Retina (tissue), 1 donor: ENCODE data around the gene KBTBD13.
"Not testable (repeated sequence)": the region's sequence is repeated elsewhere in the genome, so short reads cannot be mapped to it uniquely, and the experiment has no call there.

Experiments used
- DNase-seq: peaks from one replicate; pipeline ENCODE4 v3.0.0-alpha.2; 2016

Gene KBTBD13

DNA sequence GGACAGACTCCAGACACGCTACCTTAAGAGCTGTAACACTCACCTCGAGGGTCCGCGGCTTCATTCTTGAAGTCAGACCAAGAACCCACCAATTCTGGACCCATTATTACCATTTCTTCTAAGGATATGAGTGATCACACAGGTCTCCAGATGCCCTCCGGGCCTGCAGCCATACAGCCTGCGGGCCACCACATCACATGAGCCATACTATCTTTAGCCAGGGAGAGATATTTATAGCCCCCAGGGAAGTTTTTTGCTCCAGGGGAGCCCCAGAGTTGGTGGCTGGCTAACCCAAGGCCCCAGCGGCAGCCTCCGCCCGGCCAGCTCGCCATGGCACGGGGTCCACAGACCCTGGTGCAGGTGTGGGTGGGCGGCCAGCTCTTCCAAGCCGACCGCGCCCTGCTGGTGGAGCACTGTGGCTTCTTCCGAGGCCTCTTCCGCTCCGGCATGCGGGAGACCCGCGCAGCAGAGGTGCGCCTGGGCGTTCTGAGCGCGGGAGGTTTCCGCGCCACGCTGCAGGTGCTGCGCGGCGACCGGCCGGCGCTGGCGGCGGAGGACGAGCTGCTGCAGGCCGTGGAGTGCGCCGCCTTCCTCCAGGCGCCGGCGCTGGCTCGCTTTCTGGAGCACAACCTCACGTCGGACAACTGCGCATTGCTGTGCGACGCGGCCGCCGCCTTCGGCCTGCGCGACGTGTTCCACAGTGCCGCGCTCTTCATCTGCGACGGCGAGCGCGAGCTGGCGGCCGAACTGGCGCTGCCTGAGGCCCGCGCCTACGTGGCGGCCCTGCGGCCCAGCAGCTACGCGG lies at the start of gene KBTBD13:
Gene KBTBD13 (plus strand): TSS at position 261 of the 805 bp plus-strand sequence. CDS start 70 bp downstream, at position 331.
- no peak for DNase-seq

DNA sequence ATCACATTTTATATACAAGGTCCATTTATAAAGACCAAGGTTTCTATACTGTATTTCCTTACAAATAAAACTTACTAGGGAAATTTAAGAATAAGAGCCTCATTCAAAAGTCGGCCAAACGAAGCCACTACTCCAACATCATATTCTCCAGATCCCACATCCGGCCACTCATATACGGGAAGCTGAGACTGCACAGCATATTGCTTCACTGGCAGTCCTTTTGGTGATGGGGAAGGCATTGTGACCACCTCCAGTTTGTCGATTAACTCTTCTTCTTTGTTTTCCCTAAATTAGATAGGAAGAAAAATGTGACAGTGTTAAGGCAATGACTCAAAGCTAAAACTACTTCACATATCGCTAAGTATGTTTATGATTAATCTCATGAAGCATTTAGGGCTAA lies 49.8 kb upstream of the KBTBD13 start:
- DNase-seq: no peak

DNA sequence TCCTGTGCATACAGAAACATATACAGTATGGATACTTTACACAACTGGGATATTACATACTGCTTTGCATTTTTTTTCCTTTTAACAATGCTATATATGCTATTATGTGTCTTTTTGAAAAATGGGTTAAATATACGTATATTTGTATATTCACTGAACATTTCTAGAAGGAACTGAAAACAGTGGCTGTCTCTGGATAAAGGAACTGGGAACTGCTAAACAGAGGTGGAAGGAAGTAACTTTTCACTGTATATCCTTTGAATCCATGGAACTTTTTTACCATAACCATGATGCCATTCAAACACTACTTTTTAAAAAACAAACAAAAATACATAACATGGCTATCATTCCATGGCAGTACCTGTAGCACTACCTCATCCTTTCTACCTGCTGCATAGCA lies 49.0 kb upstream of the KBTBD13 start:
- no peak for DNase-seq

DNA sequence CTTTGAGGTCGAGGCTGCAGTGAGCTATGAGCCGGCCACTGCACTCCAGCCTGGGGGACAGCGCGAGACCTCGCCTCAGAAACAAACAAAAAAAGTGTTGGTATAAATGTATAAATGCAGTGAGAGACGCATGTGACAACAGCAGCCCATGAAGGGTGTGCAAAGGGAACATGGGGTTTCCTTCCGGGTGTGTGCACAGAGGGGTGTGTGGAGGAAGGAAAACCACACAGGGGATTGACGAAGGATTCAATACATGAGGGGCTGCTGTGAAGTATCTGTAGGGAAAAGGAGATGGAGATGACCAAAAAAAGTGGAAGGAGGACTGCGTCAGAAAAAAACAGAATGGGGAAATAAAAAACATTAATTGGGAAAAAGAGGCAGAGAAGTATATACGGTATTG lies 48.2 kb upstream of the KBTBD13 start:
- no peak for DNase-seq

DNA sequence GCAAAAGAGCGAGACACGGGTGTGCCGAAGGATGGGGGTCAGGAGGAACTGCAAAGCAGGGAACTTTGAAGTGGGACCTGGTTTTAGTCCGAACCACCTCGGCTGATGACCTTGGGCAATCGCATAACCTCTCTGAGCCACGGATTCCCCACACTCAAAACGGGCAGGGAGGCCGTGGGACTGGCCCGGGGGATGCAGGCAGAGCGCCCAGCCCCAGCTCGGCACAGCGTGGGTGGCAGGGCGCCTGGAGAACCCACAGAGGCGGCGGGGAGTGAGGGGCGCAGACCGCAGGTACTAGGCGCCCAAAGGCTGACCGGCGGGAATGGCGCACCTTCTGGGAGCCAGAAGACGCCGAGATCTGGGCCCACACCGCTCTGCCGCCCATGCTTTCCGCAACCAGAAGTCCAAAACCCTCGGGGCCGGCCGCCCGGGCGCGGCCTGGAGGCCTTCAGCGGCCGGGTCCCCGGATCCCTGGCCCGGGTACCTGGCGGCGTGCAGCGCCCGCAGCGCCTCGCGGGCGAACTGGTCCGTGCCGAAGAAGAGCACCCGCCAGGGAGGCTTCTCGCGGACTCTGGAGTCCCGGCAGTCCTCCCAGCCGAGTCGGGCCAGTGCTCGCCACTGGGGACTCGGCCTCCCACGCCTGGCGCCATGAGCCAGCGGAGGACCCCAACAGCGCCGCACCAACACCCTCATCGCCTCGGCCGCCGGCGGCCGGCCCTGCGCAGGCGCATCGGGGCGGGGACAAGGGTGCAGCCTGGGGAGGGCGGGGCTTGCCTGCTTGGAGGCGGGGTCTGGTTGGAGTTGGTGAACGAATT lies 47.4 kb upstream of the KBTBD13 start, which contains the start of gene MTFMT:
Gene MTFMT (minus strand): TSS at position 719 of the 815 bp plus-strand sequence. CDS start 26 bp downstream, at position 693.
- peak; percentile 92 for DNase-seq

DNA sequence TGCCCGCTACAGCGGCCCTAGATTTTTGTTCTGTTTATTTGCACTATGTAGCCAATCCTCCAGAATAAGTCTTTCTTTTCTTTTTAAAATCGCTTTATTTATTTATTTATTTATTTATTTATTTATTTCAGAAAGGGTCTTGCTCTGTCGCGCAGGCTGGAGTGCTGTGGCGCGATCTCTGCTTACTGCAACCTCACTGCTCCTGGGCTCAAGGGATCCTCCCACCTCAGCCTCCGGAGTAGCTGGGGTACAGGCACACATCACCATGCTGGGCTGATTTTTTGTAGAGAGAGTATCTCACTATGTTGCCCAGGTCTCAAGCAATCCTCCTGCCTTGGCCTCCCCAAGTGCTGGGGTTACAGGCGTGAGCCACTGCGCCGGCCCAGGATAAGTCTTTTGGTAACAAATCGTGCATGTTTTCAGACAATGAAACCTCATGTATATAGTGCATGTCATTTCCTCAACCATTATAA lies 46.8 kb upstream of the KBTBD13 start:
- no peak for DNase-seq

DNA sequence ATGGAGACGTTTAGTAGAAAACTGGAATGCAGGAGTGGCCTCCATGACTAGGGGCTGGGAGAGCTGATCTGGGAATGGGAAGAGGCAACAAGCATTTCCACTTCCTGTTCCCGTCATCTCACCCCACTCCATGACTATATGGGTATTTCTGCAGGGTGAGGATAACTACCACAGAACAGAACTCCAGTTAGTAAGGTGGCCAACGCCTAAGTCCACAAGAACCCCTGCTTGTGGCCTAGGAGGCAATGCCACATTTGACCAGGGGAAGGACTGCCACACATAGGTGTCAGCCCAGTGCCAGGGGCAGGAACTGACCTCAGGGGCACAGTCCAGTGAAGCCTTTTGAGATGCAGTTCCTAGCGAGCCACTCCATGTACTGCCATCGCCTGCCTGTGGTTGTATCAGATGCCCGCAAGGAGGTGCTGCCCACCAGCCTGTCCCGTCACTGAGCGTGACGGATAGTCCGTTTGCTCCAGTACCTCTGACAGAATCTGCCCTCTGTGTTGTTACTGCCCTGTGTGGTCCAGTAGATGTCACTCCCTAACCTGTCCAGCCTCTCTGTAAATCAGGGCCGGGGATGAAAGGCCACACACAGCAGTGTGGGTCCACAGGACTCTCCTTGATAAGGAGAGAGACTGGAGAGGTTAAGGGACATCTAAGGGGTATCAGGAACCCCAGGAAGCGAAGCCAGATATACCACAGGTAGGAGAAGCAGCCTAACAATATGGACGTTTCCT lies 43.6 kb upstream of the KBTBD13 start:
- DNase-seq: peak; percentile 74

DNA sequence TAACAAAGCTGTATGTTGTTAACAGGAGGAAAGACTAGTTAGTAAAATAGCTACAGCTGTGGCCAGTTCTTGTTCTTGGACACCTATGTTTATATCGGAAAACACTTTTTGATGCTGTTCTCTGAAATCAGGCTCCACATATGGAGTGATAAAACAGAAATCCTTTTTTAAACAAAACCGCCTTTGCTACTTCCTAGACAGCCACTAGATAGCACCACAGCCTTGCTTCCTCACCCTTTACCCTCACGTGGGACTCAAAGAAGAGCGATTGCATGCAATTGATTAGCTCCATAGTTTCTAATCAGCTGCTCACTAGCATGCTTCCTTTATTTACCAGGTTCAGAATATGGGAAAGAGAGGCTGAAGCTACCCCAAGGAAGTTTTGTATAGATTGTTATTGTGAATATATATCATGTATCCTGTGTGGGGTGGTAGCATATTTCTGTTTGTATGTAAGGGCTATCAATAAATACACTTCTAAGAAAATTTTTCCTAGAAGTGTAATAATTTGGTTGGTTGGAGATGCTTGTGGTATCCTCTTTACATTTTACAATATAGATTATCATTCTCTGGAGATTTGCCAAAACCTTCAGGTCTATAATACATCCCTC lies 42.8 kb upstream of the KBTBD13 start:
- peak; percentile 48 for DNase-seq

DNA sequence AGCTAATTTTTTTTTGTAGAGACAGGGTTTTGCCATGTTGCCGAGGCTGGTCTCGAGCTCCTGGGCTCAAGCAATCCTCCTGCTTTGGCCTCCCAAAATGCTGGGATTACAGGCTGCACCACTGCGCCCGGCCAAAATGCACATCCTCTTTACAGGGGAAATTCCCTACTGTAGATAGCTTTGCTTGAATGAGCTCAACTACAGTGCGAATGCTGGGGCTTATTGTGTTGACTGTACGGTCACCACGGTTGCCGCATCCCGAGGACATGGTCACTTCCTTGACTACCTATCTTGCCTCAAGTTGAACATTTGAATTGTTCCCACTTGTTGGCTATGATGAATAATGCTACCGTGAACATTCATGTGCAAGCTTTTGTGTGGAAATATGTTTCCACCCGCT lies 41.8 kb upstream of the KBTBD13 start:
- no peak for DNase-seq

DNA sequence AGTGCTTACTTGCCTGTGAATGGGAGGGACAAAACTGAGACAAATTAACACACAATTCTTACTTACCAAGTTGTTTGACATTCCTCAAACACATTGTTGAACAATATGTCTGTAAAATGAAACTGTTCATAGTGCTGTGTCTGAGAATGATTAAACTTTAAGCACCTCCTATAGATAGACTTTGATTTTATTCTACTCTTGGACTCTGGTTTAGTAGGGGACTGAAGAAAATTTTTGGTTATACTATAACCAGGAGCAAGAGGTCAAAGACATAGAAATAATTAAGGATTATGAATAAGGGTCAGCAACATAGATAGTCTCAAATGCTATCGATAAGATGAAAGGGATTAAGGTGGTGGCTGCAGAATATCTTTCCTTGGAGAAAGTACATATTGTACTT lies 39.2 kb upstream of the KBTBD13 start:
- no peak for DNase-seq

DNA sequence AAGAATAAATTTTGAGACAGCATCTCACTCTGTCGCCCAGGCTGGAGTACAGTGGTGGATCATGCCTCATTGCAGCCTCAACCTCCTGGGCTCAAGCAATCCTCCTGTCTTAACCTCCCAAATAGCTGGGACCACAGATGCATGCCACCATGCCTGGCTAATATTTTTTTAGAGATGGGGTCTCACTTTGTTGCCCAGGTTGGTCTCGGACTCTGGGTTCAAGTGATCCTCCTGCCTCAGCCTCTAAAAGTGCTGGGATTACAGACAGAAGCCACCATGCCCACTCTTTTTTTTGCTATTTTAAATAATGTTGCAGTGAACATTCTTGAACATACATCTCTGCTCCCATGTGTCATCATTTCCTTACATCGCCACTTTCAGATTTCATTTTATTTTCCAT lies 38.1 kb upstream of the KBTBD13 start:
- DNase-seq: no peak

DNA sequence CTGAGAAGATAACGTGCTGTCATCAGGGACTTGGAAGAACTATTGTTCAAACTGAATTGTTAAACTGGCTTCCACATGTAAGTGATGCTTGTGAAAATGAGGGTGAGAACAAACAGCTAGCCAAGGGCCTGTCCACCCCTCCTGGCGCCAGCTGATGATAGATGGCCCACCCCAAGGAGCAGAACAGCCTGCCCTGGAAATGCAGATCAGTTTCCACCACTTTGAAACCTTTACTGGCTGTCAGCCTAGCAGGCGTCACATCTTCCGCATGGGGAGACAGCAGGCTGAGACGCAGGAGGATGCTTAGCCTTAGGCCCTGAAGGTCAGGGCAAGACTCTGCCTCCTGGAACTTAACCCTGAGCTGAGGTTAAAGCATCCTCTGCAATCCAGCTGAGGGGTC lies 37.7 kb upstream of the KBTBD13 start:
- peak; percentile 26 for DNase-seq

DNA sequence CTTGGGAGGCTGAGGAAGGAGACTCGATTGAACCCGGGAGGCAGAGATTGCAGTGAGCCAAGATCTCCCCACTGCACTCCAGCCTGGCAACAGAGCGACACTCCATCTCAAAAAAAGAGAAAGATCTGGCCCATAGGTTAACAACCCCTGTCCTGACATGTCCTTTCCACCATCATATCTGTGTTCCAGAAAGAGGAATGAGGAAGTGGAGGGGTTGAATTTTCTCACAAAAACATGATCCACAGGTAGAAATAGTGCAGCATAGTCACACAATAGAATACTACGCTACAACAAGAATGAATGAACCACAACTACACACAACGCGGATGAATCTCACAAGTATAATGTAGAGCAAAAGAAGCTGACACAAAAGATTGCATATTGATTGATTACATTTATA lies 36.1 kb upstream of the KBTBD13 start:
- no peak for DNase-seq

DNA sequence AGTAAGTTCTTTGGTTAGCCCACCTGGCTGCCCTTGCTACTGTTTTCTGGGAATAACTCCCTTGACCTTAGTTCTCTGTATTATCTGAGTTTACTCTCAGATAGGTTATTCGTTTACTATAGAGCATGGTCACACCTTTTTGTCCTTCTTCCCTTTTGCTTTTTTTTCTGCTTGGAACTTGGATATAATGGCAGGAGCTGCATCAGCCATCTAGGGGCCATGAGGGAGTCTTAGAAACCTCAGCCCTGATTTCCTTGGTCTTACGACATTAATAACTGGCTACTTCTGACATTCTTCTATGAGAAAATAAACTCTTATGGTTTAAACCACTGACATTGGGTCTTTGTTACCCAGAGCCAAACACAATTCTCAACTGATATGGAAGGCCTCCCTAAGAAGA lies 34.8 kb upstream of the KBTBD13 start:
- no peak for DNase-seq

DNA sequence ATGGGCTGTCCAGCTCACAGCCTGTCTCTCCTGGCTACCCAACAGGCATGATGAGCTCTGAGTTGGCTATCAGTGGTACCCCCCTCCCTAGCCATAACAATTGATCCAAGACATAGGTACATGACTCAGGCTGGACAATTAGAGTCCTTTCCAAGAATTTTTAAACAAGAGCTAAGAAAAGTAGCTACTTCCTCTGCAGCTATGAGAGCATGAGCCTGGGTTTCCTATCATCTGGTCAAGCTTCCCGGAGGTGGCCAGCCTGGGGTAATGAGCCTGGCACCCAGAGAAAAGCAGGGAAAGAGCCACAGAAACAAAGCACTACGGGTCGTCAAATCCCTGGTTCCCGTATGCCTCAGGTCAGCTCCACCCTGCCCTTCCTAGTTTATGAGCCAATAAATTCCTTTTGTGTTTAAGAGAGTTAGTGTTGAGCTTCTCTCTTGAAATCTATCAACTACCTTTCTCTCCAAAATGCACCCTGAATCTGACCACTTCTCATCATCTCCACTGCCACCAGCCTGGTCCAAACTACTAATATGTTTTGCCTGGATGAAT lies 33.7 kb upstream of the KBTBD13 start:
- no peak for DNase-seq

DNA sequence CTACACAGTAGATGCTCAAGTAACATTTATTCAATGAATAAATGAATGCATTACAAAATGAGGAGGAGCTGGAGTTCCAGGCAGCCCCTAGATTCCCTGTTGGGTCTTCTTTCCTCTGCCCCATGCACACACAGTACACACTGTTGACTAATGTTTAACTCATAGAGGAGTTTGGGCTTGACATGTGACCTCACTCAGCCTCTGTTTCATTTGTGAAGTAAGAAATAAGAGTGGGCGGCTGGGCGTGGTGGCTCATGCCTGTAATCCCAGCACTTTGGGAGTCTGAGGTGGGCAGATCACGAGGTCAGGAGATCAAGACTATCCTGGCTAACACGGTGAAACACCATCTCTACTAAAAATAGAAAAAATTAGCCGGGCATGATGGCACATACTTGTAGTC lies 32.3 kb upstream of the KBTBD13 start:
- DNase-seq: not testable (repeated sequence)

DNA sequence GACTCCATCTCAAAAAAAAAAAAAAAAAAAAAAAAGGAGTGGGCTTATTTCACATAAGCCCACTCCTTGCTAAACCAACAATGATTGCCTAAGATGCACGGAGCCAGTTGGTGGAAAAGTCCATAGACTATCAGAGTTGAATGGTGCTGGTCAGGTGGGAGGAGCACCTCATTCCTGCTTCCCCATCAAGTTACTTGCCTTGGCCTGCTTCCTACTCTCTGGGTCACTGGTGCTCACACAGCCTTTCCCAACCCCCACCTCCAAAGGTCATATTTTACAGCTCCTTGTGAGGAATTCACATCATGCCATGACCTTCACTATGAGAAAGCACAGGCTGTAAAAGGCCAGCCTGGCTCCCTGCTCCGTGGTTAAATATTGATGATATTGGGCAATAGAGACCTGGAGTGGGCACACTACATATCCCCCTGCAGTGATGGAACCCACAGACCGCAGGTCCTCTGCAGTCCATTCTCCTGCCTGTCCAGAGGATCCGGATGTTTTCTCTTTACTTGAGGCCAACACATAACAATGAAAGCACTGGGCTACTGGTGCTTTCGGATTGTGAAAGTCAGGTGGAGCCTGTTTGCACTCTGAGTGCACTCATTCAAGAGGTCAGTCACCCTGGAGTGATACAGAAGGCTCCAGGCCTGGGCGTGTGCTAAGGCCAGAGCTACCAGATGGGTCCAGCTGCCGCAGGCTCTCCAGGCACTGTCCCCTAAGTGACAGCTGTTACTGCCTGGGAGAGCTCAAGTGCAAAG lies 31.6 kb upstream of the KBTBD13 start, which contains the start of gene SLC51B:
Gene SLC51B (plus strand): TSS at position 664 of the 758 bp plus-strand sequence. CDS start 4,618 bp downstream, outside the sequence.
- peak; percentile 58 for DNase-seq

DNA sequence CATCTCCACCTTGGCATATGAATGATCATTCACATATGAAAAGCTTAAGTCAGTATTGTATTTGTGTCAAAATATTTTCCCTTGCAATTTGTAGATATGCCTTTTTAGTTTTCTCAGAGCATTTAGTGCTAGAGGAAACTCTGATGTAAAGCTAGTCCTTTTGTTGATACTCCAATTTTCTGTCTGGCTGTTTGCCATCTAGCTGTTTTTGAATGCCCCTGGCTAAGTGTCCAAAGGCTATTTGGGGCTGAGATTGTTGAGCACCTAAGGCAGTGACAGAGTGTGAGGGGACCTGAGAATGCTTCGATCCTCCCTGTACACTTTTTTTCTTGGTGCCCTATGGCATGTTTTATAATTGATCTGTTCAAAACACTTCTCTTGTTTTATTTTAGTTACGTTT lies 28.3 kb upstream of the KBTBD13 start:
- no peak for DNase-seq

DNA sequence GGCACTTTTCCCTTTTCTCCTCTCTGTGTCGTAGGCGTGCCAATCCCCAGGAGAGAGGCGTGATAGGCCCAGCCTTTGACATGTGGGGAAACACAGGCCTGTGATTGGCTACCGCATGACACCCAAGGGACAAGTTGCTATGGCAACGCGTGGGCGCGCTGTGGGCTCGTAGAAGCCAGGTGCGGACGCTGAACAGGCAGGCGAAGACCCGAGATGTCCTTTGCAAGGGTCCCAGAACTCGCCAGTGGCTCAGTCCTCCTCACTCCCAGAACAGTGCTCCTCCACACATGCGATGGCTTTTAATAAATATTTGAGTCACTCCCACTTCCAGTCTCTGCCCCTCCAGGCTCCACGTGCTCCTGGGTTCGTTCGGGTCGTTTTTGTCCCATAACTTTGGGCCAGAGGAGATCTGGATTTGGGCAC lies 27.1 kb upstream of the KBTBD13 start:
- DNase-seq: peak; percentile 93

DNA sequence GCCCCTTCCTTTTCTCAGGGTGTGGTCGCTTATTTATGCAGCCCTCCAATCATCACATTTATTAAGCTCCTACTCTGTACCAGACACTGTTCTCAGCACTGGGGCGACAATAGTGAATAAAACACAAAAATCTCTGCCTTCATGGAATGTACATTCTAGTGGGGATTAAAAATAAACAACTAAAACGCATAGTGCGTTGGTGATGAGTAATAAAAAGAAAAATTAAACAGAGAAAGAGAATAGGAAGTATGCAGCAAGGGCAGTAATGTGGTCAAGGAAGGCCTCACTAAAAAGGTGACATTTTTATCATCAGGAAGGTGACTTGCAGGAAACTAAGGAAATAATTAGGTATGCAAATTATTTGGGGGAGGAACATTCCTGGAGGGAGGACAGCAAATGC lies 26.3 kb upstream of the KBTBD13 start:
- no peak for DNase-seq

DNA sequence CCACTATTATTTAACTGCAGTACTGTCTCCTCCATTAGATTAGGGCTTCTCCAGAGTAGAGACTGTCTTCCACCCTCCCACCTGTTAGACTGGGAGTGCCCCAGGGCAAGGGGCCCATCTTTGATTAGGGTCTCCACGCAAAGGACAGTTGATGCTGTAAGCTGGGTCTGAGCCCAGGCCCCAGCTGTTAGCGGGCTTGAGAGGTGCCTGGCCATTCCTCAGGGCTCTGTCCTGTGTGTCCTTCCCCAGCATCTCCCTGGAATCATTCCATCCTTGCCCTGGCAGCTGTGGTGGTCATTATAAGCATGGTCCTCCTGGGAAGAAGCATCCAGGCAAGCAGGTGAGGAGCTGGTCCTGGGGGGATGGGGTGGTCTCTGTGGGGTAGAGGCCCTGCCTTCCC lies 25.3 kb upstream of the KBTBD13 start:
- no peak for DNase-seq
